ENCODE data around the gene ABCC12. TPM values are rescaled to one million over a fixed set of nuclear protein-coding genes. Genes with fewer than 3 reads are reported as not detected.

Gene ABCC12
- polyA plus RNA-seq, 1 donor: 0.13 TPM

Other genes starting within 250 kb of the ABCC12 start
- gene LONP2, start 88.3 kb upstream of the ABCC12 start, polyA plus RNA-seq (ENCODE audit: insufficient read length): 90.4 TPM
- gene ABCC11, start 91.5 kb upstream of the ABCC12 start, polyA plus RNA-seq (ENCODE audit: insufficient read length): 0.20 TPM
- gene SIAH1, start 229.4 kb upstream of the ABCC12 start, polyA plus RNA-seq (ENCODE audit: insufficient read length): 61.3 TPM